HG03354 (cell line): ENCODE results near the gene MRPS5.
"Not testable (repeated sequence)": the region's sequence is repeated elsewhere in the genome, so short reads cannot be mapped to it uniquely, and the experiment has no call there.

Source experiments
- ATAC-seq: cut with Tn5 transposase; IDR thresholded peaks from one replicate; pipeline ENCODE4 v1.9.1; 2021; ENCODE audit warnings: mild to moderate bottlenecking; ENCODE audit not compliant: unreplicated experiment, poor library complexity, severe bottlenecking

MRPS5 gene

GRCh38 chr2:95098273-95098672 lies 23.3 kb downstream of the MRPS5 start:
- not testable (repeated sequence) for ATAC-seq

- ATAC-seq = no peak
These were observed 29.6 kb downstream of the MRPS5 start for GRCh38 chr2:95091885-95092555.

GRCh38 chr2:95087379-95087778 lies 34.2 kb downstream of the MRPS5 start:
- ATAC-seq = no peak

- ATAC-seq = no peak
These were observed 35.6 kb downstream of the MRPS5 start for GRCh38 chr2:95086017-95086416.

- no peak for ATAC-seq
These were observed 39.1 kb downstream of the MRPS5 start for GRCh38 chr2:95082477-95082876.

- no peak for ATAC-seq
These were observed 42.4 kb downstream of the MRPS5 start for GRCh38 chr2:95079199-95079683.

- no peak for ATAC-seq
These were observed 43.6 kb downstream of the MRPS5 start for GRCh38 chr2:95077861-95078603.

- ATAC-seq = no peak
These were observed 44.1 kb downstream of the MRPS5 start for GRCh38 chr2:95077530-95077825.

- ATAC-seq = peak; percentile 90
These were observed 44.7 kb downstream of the MRPS5 start for GRCh38 chr2:95076705-95077529.

GRCh38 chr2:95075440-95076132 lies 46.0 kb downstream of the MRPS5 start:
- no peak for ATAC-seq

- no peak for ATAC-seq
These were observed 46.8 kb downstream of the MRPS5 start for GRCh38 chr2:95074663-95075439.

- ATAC-seq = no peak
These were observed 47.5 kb downstream of the MRPS5 start for GRCh38 chr2:95073856-95074662.

- ATAC-seq = no peak
These were observed 49.2 kb downstream of the MRPS5 start for GRCh38 chr2:95072424-95072823.

GRCh38 chr2:95071856-95072255 lies 49.8 kb downstream of the MRPS5 start:
- ATAC-seq = no peak

GRCh38 chr2:95069465-95069864 lies 52.1 kb downstream of the MRPS5 start:
- no peak for ATAC-seq

- no peak for ATAC-seq
These were observed 53.4 kb downstream of the MRPS5 start for GRCh38 chr2:95068256-95068655.

GRCh38 chr2:95063086-95063958 lies 58.3 kb downstream of the MRPS5 start:
- peak; percentile 83 for ATAC-seq
